HL-60/S4 (cell line): ENCODE results near the gene DOLPP1.

ENCODE experiments used
- in situ Hi-C: fragments of 300-500 bp; cut with MboI; formaldehyde crosslinking; loops from 2 replicates; pipeline ENCODE4 v1.14.3; 2022; ENCODE audit warnings: low sequenced_read_pairs

The DOLPP1 gene

DNA sequence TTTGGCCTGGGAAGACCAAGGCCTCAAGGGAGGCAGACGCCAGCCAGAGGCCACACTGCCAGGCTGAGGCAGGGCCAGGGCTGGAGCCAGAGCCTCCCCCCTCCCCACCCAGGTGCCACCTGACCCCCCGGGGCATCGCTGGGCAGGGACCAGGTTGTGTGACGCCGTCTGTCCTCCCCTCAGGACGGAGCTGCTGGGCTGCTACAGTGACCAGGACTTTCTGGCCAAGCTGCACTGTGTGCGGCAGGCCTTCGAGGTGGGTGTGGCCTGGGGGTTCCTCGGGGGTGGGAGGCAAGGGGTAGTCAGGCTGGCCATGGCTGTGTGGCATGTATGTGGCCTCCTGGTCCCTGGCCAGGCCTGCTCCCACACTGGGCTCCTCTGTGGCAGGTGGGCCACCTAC is 17.9 kb upstream of the DOLPP1 start:
- in situ Hi-C loops, result no loop called here

DNA sequence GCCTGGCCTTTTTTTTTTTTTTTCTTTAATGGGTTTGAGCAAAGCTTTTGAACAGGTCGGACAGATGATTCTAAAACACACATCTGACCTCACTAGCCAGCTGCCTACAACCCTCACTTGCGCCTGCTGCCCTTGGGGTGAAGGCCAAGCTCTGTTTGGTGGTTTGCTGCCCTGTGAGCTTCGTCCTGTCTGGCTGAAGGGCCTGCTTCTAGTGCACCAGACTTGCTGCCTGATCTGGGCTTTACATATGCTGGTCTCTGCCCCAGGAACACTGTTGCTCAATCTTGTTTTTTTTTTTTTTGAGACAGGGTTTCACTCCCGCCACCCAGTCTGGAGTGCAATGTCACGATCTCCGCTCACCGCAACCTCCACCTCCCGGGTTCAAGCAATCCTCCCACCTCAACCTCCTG is 16.4 kb upstream of the DOLPP1 start:
- in situ Hi-C loops, result no loop called here

DNA sequence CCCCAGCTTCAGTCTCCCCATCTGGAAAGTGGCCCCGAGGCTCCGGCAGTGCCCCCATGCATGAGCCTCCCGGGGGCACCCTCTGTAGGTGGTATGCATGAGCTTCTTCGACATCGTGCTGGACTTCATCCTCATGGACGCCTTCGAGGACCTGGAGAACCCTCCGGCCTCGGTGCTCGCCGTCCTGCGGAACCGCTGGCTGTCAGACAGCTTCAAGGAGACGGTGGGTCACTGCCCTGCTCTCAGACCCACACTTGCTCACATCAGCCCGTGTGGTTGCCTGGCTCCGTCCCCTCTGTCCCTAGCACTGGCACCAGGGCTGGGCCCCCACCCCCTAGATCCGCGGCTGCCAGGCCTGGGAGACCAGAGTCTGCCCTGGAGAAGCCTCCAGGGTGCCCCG is 12.8 kb upstream of the DOLPP1 start:
- in situ Hi-C loops, result no loop called here

DNA sequence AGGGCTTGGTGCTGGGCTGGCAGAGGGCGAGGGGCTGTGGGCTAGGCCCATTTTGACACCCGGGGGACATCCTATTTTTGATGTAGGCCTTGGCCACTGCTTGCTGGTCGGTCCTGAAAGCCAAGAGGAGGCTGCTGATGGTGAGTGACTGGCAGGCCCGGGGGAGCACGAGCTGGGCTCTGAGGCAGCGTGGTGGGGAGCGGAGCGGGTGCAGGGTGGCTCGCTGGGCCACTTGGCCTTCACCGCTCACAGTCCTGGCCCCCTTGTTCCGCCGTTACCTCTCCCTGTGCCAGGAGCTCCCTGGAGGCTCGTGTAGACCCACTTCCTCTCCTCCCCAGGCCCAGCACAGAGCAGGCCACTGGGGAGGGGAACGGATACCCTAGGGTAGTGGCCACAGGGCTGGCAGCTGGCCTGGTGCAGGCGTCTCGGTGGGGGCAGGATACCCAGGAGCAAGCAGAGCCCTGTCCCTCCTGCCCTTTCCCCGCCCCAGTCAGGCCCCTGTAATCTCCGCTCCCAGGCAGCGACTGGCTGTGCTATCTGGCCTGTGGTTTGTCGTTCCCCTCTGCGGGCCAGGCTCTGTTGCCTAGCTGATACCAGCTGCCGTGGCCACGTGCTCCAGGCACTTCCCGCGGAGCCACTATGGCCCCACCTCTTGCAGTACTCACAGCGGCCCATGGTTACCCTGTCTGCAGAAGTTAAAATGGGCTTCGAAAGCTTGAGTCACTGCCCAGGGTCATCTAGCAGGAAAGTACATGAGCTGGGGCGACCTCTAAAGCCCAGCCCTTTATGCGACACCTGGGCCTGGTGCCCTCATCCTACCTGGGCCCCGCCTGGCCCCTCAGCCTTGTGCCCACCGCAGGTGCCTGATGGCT is 11.7 kb upstream of the DOLPP1 start:
- in situ Hi-C loops, result no loop called here

DNA sequence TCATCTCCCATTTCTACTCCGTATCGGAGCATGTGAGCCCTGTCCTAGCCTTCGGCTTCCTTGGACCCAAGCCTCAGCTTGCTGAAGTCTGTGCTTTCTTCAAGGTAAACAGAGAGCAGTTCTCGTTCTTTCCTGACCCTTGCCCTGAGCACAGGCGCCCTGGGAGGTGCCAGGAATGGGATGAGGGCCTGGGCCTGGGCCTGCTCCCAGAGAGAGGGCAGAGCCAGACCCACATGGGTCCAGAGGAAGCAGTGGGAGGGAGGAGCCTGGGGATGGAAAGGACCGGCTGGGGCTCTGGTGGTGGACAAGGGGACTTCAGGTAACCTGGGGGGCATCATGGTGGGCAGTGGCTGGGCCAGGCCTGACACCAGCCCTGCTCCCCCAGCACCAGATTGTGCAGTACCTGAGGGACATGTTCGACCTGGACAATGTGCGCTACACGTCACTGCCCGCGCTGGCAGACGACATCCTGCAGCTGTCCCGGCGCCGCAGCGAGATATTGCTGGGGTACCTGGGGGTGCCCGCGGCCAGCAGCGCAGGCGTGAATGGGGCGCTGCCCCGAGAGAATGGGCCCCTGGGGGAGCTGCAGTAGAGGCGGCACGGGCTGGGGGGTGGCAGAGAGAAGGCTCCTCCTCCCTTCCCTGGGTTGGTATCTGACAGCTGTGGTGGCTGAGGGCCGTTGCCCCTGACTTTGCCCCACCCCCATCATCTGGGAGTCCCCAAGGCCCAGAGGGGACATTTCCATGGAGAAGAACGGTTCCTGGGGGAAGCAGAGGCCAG is 10.9 kb upstream of the DOLPP1 start:
- in situ Hi-C loops, result no loop called here

DNA sequence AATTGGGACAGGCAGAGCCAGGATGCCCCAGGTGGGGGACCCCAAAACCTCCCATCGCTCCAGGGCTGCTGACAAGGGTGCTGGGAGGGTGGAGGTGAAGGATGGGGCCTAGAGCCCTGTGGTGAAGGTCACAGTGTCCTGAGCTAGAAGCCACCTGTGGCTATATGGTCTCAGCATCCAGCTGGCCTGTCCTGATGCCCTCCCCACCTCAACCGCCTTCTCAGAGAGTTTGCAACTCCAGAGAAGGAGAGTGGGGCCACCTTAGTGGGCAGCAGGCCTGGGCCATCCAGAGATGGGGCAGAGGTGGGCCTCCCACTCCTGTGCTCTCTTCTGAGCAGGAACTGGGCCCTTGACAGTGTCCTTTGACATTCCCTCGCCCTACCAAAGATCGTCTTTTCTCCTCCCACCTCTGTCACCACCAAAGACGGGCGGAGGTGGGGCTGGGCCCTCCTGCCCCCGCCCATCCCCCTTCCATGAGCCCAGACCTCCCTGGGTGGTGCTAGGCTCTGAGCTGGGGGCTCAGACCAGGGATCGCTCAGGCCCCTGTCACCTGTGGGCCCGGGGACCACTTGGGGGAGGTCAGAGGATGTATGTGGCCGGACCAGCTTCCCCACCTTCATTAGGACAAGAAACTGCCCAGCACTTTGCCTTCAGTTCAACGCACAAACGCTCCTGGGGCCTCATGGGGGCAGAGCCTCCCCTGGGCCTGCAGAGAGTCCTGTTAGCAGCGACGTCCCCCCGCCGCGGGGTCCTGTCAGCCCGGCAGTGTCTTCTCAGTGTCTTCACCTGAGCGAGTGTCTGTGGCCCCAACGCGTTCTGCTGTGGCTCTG is 10.0 kb upstream of the DOLPP1 start:
- in situ Hi-C loops, result no loop called here

DNA sequence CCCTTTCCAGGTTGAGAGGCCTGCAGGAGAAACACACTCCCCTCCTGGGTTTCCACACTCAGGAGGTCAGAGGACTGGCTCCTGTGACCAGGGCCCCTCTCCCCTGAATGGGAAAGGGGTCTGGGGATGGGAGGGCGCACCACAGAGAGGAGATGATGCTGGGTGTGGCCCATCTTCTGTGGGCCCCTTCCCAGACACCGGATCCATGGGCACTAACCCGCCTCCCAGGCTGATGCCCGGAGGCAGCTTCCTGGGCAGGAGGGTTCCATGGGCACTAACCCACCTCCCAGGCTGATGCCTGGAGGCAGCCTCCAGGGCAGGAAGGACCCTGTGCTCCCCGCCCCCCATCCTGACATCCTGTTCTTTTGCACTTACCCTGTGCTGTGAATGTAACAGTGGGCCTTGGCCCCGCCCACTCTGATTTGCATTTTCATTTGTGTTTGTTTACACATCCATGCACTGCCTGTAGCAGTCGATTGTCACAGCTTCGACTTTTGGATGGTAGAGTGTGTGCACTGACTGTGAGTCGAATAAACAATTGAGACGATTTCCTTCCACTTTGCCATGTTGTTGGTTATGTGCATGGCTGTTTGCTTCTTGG is 9.3 kb upstream of the DOLPP1 start:
- in situ Hi-C loops, result no loop called here

DNA sequence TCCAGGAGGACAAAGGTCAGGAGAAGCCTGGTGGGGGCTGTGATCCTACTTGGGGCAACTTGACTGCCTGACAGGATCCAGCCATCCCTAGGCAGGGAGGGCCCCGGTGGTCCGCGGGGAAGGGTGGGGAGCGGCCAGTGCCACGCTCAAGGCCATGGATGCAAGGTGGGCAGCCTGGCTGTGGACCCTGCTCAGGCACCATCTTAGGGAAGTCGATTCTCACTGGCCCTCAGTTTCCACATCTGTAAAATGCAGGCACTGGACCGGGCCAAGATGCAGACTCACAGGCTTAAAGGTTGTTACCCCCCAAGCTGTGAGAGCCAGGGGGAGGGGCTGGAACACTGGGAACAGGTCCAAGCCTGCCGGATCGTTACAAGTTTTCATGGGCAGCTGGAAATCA is 8.7 kb upstream of the DOLPP1 start:
- in situ Hi-C loops, result no loop called here

DNA sequence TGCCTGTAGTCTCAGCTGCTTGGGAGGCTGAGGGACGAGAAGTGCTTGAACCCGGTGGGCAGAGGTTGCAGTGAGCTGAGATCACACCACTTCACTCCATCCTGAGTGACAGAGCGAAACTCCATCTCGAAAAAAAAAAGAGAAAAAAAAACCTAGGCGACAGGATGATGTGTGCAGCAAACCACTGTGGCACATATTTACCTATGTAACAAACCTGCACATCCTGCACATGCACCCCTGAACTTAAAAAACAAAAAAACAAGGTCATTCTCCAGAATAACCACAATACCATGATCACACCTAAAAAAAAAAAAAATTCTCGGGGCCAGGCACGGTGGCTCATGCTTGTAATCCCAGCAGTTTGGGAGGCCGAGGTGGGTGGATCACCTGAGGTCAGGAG is 7.5 kb upstream of the DOLPP1 start:
- in situ Hi-C loops, result no loop called here

DNA sequence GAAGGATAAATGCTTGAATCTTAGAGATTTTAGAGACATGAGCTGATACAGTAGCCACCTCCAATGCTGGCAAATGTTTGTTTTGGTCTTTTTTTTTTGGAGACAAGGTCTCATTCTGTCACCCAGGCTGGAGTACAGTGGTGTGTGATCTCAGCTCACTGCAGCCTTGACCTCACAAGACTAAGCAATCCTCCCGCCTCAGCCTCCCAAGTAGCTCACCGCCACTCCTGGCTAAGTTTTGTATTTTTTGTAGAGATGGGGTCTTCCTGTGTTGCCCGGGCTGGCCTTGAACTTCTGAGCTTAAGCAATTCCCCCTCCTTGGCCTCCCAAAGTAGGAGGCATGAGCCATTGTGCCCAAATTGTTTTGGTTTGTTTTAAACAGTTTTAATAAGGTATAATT is 6.8 kb upstream of the DOLPP1 start:
- in situ Hi-C loops, result no loop called here

DNA sequence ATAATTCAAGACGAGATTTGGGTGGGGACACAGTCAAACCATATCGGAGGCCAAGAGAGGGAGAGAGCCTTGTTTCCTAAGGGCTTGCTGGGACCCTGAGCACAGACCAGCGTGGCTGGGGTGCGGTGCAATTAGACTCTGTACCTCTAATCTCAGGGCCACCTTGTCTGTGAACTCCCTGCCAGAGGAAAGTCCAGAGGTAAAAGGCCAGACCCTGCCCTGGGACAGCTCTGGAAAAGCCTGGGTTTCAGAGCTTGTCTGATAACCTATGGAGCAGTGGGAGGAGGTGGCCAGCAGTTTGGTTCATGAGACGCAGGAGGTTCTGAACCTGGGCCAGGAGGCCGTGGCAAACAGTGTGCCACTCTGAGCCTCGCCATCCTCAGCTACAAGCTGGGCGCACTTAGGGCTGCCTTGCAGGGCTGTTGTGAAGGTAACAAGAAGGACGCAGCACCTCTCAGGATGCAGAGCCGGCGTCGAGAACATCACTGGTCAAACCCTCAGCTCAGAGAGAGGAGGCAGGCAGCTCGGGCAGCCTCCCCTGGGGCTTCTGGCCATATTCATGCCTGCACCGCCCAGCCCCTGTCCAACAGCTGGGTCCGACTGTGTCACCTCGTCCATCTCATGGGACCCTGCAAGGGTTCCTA is 4.8 kb upstream of the DOLPP1 start:
- in situ Hi-C loops, result no loop called here

DNA sequence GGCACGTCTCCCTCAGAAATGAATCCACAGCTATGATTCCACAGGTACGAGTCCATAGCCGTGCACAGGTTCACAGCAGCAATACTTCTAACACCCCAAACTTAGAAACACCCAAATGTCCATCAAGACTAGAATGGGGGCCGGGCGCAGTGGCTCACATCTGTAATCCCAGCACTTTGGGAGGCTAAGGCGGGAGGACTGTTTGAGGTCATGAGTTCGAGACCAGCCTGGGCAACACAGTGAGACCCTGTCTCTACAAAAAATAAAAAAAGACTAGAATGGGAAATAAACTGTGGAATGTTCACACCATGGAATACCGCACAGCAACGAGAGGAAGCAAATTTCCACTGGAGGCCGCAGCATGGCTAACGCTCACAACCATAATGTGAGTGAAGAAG is 4.3 kb upstream of the DOLPP1 start:
- in situ Hi-C loops, result no loop called here

DNA sequence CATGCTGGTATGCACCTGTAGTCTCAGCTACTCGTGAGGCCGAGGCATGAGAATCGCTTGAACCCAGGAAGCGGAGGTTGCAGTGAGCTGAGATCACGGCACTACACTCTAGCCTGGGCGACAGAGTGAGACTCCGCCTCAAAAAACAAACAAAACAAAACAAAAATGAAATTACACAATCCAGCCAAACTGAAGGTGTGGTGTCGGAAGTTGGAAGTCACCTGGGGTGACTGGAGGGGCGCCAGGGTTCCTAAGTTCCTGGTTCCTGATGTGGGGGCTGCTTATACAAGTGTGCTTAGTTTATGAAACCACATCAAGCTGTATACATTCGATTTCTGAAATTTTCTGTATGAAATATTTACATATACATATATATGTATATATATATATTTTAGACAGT is 3.7 kb upstream of the DOLPP1 start:
- in situ Hi-C loops, result no loop called here

DNA sequence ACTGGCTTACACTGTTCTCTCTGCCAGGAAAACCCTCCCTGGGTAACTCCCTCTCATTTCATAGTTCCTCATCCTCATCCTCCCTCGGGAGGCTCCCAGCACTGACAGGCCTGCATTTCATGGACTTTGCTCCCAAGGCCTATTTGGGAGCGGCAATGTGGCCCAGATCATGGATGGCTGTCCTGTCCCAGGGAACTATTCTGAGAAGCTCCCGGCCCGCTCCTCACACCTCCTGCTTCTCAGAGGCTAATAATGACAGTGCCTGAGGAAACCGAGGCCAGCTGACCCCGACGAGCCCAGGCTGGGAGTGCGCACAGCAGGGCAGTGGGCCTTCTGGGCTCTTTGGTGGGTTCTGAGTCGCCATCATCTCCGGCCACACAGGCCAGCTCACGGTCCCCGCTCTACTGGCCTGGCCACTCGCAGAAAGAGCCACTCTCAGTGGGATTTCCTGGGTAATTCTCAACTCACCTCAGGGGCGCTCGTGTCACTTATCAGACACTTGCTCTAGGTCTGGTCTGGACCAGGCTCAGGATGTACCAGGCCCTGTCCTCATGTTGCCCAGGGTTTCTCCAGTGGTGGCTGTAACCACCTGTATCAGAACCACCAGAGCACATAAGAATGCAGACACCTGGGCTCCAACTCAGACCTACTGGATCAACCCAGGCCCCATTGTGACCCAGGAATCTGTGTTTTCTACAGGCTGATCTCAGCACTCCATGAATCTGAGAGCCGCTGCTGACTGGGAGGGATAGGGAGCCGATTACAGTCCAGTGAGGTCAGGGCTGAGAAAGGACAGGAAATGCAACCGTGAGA is 2.0 kb upstream of the DOLPP1 start:
- in situ Hi-C loops, result no loop called here

DNA sequence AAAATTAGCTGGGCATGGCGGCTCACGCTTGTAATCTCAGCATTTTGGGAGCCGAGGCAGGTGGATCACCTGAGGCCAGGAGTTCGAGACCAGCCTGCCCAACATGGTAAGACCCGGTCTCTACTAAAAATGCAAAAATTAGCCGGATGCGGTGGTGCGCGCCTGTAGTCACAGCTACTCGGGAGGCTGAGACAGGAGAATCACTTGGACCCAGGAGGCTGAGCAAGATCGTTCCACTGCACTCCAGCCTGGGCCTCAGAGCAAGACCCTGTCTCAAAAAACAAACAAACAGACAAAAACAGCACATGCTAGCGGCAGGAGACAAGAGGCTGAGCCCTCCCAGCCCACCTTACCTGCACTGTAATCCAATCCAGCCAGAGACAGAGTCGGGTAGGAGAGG is 1.1 kb upstream of the DOLPP1 start:
- in situ Hi-C loops, result no loop called here

DNA sequence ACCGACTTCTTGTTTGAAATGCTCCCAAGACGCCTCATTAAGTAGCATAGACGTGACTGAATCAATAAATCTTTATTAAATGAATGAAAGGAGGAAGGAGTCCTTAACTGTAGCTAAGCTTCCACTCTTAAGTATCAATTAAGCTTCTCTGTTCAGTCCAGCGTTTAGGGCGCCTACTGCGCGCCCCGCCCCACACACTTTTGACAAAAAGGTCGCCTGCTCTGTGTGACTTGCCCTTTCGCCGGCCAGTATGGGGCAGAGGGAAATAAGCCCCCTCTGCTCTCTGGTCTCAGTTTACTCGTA is 662 bp upstream of the DOLPP1 start:
- in situ Hi-C loops, result no loop called here

DNA sequence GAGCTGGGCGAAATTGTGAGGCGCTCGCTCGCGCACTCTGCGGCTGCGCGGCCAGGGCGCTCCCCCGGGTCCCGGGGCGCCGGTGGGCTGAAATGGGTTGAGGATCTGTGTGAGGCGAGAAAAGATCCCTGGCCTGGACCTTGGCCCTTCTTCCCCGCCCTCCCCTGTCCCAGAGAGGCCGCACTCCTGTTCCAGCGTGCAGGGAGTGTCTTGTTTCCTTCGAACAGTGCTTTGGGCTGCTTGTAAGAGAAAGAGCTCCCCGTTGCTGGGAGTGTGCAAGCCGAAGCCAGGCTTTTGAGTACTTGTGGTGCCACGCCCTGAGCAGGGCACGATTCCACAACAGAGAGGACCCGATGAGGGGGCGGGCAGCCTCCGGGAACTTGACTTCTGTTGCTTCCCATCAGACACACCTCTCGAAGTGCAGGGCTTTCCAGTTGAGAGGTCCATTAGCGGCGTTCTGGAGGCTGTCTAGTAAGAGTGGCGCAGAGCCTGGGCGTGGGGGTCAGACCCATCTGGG is 535 bp downstream of the DOLPP1 start:
- in situ Hi-C loops, result no loop called here

DNA sequence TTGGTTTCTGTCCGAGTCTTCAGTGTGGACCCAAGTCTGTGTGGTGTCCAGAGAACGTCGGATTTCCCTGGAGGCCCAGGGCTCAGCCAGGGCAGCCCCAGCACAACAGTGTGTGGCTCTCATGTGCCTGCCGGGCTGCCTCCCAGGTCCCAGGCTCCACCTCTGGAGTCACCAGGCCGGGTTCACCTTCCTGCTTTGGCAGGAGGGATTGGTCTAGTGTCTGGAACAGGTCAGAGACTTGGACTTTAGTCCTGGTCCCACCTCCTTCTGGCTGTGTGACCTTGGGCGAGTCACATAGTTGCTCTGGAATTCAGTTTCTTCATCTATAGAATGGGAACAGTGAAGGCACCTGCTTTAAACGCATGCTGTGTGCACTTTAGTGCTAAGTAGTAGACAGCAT is 3.2 kb downstream of the DOLPP1 start:
- in situ Hi-C loops, result no loop called here

DNA sequence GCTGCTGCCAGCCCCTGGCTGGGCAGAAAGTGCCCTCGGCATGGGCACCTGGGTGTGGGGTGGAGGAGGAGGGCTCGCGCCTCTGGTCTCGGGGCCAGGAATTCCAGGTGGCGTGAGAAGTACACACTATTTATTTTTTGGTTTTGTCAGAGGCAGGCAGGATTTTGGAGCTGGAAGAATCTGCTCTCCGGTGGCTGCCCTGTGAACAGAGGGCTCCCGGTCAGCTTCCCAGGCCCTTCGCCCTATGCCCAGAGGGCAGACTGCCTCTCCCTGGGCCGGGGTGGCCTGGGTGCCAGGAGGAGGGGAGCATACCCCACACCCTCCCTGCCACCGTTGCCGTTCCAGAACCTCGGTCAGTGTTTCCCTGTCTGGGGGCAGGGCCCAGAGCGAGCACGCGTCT is 8.3 kb downstream of the DOLPP1 start:
- in situ Hi-C loops, result no loop called here
